Naive B cell (primary cell): ENCODE data around the gene ZNF718. TPM values are rescaled to one million over a fixed set of nuclear protein-coding genes. Genes with fewer than 3 reads are reported as not detected.
"Not testable (repeated sequence)": the region's sequence is repeated elsewhere in the genome, so short reads cannot be mapped to it uniquely, and the experiment has no call there.

ENCODE experiments used
- ATAC-seq, 2 donors: fragments of 150-1000 bp; cut with Tn5 transposase; 2 replicates each; pipeline ENCODE4 v1.10.0; 2021; ENCODE audit warnings: low read depth in 2 of 2, mild to moderate bottlenecking in 2 of 2, moderate library complexity in 2 of 2
- DNase-seq: peaks from one replicate; pipeline ENCODE4 v3.0.0; 2022
- H3K27ac Mint-ChIP-seq, 6 donors: one replicate each; pipeline ENCODE4 v1.8.0; 2020 to 2022; ENCODE audit warnings: mild to moderate bottlenecking in 6 of 6, mixed read lengths in 6 of 6, moderate library complexity in 5 of 6, inconsistent platforms in 2 of 6
- H3K27me3 Mint-ChIP-seq, 3 donors: one replicate each; pipeline ENCODE4 v1.8.0; 2021 to 2022; ENCODE audit warnings: mixed read lengths in 3 of 3, mild to moderate bottlenecking in 1 of 3
- H3K36me3 Mint-ChIP-seq, 2 donors: one replicate each; pipeline ENCODE4 v1.8.0; 2020 to 2022; ENCODE audit warnings: mixed read lengths in 2 of 2, inconsistent platforms in 1 of 2, mild to moderate bottlenecking in 1 of 2
- H3K4me1 Mint-ChIP-seq, 3 donors: one replicate each; pipeline ENCODE4 v1.8.0; 2020 to 2022; ENCODE audit warnings: mixed read lengths in 3 of 3, inconsistent platforms in 1 of 3, mild to moderate bottlenecking in 1 of 3, moderate library complexity in 1 of 3
- H3K4me3 Mint-ChIP-seq, 8 donors: one replicate each; pipeline ENCODE4 v1.8.0; 2020 to 2022; ENCODE audit warnings: mild to moderate bottlenecking in 8 of 8, mixed read lengths in 8 of 8, moderate library complexity in 8 of 8, inconsistent platforms in 2 of 8
- H3K9me3 Mint-ChIP-seq, 7 donors: one replicate each; pipeline ENCODE4 v1.8.0; 2020 to 2022; ENCODE audit warnings: mixed read lengths in 7 of 7, mild to moderate bottlenecking in 5 of 7, inconsistent platforms in 2 of 7, moderate library complexity in 1 of 7
- polyA plus RNA-seq, 6 donors: library from polyadenylated mRNA; unstranded; fragments of 300-500 nt; fragmentation: Illumina TruSeq; gene quantifications; one replicate each; pipeline ENCODE4 v1.2.3, GENCODE V29; 2021; ENCODE audit warnings: low read depth in 6 of 6

Gene ZNF718
- polyA plus RNA-seq: 10 to 100 TPM in 3 of 6 donors, 1 to 10 TPM in 3; 4.0 to 11.4 (median 8.7) TPM

DNA sequence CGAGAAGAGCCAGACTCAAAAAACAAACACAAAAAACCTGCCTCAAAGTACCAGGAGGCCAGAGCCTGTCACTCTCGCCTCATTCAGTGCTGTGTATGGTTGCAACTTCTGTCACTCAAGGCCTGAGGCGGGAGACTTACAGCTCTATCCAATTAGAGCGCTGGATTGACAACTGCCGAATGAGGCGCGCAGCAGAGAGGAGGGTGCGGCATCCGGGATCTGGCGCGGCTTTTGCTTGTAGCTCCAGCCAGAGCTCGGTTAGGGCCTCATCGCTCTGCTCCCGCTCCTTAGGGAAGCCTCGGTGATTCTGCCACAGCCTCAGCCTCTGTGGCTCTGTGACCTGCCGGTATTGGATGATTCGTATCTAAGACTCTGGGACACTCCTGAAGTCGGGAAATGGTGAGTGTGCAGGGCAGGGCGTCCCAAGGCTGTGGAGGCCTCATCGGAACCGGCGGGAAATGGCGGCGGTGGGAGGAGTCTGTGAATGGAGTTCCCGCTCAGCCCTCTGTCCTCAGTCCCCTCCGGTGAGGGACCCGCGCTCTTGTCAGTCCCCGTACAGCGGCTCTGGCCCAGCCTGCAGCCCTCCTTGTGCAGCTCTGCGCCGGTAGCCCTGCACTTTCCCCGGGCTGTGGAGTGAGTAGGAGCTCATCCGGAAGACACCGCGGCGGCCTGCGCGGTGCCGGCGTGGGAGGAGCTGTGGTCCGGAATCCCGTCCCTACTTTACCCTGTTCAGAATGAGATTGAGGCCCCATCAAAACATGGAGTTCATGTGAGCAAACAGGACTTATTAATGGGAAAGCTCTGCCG lies at the start of gene ZNF718:
Gene ZNF718, plus strand, starts transcription at position 227 of the 807 bp plus-strand sequence. Its CDS starts 170 bp downstream, at position 397.
- peak; percentile 95 for ATAC-seq
- Mint-ChIP-seq H3K27me3 (no peaks in the 10 kb centered on the region), H3K9me3 (peaks cover 5 to 81% (median 29%) of the 10 kb centered on the region in 7 donors), H3K4me3 (peak within 1 kb of the TSS; percentile 95 to 100 (median 99)), H3K27ac (peak within 1 kb of the TSS; percentile 96 to 99 (median 98)), H3K36me3 (peaks cover 8 to 15% of the 10 kb centered on the region in 2 donors), H3K4me1 (peaks cover 26 to 46% (median 33%) of the 10 kb centered on the region in 3 donors)
- peak; percentile 91 for DNase-seq

DNA sequence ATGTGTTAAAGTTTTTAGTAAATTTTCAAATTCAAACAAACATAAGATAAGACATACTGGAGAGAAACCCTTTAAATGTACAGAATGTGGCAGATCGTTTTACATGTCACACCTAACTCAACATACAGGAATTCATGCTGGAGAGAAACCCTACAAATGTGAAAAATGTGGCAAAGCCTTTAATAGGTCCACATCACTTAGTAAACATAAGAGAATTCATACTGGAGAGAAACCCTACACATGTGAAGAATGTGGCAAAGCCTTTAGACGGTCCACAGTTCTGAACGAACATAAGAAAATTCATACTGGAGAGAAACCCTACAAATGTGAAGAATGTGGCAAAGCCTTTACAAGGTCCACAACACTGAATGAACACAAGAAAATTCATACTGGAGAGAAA lies 38.4 kb upstream of the ZNF718 start:
- peaks cover 13 to 87% (median 84%) of the 10 kb centered on the region in 7 donors for H3K9me3 Mint-ChIP-seq
- peaks cover 31 to 56% of the 10 kb centered on the region in 2 donors for H3K36me3 Mint-ChIP-seq
- H3K27ac Mint-ChIP-seq: peak overlapping the region in 1 of 6 donors; percentile 24
- no peaks in the 10 kb centered on the region for H3K4me1 Mint-ChIP-seq
- ATAC-seq: no peak
- H3K27me3 Mint-ChIP-seq: no peaks in the 10 kb centered on the region
- H3K4me3 Mint-ChIP-seq: no peak overlapping the region
- no peak for DNase-seq

DNA sequence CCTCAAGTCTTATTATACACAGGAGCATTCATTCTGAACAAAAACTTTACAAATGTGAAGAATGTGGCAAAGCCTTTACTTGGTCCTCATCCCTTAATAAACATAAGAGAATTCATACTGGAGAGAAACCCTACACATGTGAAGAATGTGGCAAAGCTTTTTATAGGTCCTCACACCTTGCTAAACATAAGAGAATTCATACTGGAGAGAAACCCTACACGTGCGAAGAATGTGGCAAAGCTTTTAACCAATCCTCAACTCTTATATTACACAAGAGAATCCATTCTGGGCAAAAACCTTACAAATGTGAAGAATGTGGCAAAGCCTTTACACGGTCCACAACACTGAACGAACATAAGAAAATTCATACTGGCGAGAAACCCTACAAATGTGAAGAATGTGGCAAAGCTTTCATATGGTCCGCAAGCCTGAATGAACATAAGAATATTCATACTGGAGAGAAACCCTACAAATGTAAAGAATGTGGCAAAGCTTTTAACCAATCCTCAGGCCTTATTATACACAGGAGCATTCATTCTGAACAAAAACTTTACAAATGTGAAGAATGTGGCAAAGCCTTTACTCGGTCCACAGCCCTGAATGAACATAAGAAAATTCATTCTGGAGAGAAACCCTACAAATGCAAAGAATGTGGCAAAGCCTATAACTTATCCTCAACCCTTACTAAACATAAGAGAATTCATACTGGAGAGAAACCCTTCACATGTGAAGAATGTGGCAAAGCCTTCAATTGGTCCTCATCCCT lies 37.6 kb upstream of the ZNF718 start:
- peaks cover 33 to 59% of the 10 kb centered on the region in 2 donors for H3K36me3 Mint-ChIP-seq
- not testable (repeated sequence) for ATAC-seq, H3K27ac Mint-ChIP-seq, H3K27me3 Mint-ChIP-seq, H3K4me3 Mint-ChIP-seq, H3K4me1 Mint-ChIP-seq, DNase-seq
- peaks cover 13 to 87% (median 84%) of the 10 kb centered on the region in 7 donors for H3K9me3 Mint-ChIP-seq

DNA sequence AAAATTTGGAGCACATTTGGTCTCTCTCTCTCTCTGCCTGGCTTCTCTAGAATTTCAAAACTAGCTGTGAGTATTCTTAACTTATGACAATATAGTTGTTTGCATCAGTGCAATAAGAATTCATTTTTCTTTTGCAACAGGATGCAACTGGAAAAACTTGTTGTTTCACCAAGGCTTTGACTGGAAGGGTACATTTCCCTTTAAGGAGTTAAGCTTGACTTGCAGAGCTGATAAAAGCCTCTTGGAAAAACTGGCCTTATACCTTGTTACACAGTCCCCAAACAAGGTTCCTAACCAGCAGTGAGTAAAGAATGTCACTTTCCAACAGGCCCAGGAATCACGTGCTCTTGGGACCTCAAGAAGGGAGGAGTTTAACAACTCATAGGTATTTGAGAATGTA lies 25.9 kb upstream of the ZNF718 start:
- Mint-ChIP-seq H3K27ac (no peak overlapping the region), H3K9me3 (peaks cover 12 to 87% (median 70%) of the 10 kb centered on the region in 7 donors), H3K36me3 (peaks cover 20 to 25% of the 10 kb centered on the region in 2 donors), H3K4me3 (no peak overlapping the region), H3K27me3 (peaks cover 0 to 6% (median 0%) of the 10 kb centered on the region in 3 donors), H3K4me1 (no peaks in the 10 kb centered on the region)
- DNase-seq (no peak), ATAC-seq (no peak)

DNA sequence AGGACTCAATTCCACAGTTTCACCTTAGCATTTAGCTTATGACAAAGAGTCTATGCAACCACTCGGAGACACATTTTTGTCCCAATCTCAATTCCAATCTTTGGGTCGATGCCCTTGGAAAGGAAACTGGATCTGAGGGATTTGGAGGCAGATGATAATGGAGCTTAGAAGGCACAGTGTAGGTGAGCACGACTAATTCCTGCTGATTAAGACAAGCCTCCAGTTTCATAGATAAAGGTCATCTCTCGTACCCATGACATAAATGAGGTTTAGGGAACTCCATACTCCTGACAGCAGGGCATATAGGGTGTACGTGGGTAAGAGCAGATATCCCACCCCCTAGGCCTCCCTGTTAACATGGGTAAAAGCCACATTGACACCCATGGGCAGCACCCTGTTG lies 24.4 kb upstream of the ZNF718 start:
- no peak for DNase-seq
- Mint-ChIP-seq H3K27ac (no peak overlapping the region), H3K36me3 (peaks cover 12 to 27% of the 10 kb centered on the region in 2 donors), H3K4me1 (no peaks in the 10 kb centered on the region), H3K4me3 (no peak overlapping the region), H3K9me3 (peaks cover 7 to 79% (median 67%) of the 10 kb centered on the region in 7 donors), H3K27me3 (peaks cover 5 to 12% (median 9%) of the 10 kb centered on the region in 3 donors)
- ATAC-seq: no peak

DNA sequence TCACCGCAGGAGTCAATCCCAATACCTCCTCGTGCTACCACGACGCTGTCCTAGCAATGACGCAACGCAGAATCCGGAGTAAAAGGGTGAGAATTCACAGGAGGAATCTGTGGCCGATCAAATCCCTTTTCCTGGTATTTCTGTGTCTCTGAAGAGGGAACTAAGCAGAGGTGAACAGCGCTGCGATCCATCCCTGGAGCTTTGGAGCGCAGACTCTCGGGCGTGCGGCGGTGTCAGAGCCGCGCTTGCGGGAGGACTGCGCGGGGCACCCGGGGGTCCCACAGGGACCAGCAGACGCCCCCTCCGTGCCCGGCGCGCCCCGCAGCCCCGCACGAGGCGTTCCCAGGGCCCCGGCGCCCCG lies 17.2 kb upstream of the ZNF718 start:
- Mint-ChIP-seq H3K36me3 (peaks cover 33 to 70% of the 10 kb centered on the region in 2 donors), H3K27me3 (peaks cover 49 to 77% (median 76%) of the 10 kb centered on the region in 3 donors), H3K9me3 (peaks cover 37 to 78% (median 70%) of the 10 kb centered on the region in 7 donors), H3K27ac (no peak overlapping the region), H3K4me1 (peaks cover 3 to 7% (median 5%) of the 10 kb centered on the region in 3 donors), H3K4me3 (peak overlapping the region in 2 of 8 donors; percentile 36 to 72)
- DNase-seq (no peak), ATAC-seq (no peak)

DNA sequence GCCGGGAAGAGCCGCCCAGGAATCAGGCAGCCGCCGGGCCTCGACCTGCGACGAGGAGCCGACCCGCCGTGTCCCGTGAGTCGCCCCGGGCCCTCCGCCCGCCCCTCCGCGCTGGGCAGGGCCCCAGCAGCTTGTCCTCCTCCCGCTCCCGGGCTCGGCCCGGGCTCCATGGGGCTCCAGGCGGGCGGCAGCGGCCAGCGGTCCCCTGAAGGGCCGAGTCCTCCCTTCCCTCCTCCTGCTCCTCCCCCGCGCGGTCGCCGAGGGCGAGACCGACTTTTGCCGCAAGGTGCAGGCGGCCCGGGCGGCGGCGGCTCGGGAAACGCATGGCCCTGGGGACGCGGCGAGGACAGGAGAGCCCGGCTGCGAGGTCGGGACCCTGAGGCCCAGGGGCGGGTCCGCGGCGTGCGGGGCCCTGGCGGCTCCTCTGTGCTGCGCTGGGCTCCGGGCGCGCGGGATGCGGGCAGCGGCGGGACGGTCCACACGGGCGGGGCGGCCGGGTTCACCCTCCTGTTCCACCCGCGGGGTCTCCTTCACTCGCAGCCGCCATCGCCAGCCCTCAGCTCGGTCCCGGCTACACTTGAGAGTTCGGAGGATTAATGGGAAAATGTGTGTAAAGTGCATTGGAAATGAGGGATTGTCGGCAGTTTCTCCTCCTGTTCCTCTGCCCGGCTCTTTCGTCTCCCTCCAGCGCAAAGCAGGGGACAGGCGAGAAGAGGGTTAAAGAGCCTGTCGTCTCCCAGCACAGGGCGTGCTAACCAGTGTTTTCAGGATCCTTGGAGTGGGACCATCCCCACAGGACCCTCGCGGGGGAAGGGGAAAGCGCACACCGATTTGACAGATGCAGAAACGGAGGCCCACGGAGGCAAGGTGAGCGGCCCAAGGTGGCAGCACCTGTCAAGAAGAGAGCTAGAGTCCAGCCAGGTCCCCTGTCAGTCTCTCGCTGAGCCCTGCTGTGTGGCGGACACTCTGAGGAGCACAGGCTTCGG lies 16.6 kb upstream of the ZNF718 start:
- DNase-seq (no peak), ATAC-seq (no peak)
- Mint-ChIP-seq H3K27me3 (peaks cover 49 to 79% (median 76%) of the 10 kb centered on the region in 3 donors), H3K9me3 (peaks cover 34 to 71% (median 67%) of the 10 kb centered on the region in 7 donors), H3K36me3 (peaks cover 31 to 65% of the 10 kb centered on the region in 2 donors), H3K27ac (no peak overlapping the region), H3K4me1 (peaks cover 3 to 7% (median 5%) of the 10 kb centered on the region in 3 donors), H3K4me3 (peak overlapping the region in 4 of 8 donors; percentile 13 to 40 (median 29))

DNA sequence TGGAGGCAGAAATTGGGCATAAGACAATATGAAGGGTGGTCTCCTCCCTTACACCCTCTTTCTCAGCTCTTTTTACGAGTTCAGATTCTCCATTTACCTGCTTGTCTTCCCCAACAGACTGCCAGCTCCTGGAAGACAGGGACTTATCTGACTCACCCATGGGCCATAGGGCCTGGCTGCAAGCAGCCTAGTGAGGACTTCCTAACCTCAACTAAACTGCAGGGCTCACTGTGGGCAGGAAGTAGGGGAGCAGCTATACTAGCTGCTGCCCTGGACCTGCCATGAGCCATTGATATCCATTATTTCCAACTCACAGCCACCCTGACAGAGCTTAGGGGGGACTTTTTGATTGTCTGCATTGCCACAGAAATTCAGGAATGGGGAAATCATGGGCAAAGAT lies 11.5 kb upstream of the ZNF718 start:
- H3K4me3 Mint-ChIP-seq: no peak overlapping the region
- peaks cover 29 to 74% (median 56%) of the 10 kb centered on the region in 7 donors for H3K9me3 Mint-ChIP-seq
- ATAC-seq: no peak
- peaks cover 32 to 53% (median 40%) of the 10 kb centered on the region in 3 donors for H3K27me3 Mint-ChIP-seq
- H3K36me3 Mint-ChIP-seq: peaks cover 22 to 68% of the 10 kb centered on the region in 2 donors
- no peak overlapping the region for H3K27ac Mint-ChIP-seq
- DNase-seq: no peak
- peaks cover 8 to 17% (median 11%) of the 10 kb centered on the region in 3 donors for H3K4me1 Mint-ChIP-seq

DNA sequence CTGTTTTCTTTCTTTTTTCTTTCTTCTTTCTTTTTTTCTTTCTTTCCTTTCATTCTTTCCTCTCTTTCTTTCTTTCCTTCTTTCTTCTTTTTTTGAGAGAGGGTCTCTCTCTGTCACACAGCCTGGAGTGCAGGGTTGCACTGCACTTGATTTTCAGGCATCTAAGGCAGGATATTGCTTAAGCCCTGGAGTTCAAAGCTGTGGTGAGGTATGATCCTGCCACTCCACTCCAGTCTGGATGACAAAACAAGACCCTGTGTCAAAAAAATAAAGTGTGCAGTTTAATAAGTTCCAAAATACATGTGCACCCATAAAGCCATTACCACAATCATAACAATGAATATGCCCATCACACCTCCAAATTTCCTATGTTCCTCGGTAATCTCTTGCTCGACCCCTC lies 10.6 kb upstream of the ZNF718 start:
- no peak for ATAC-seq
- H3K4me1 Mint-ChIP-seq: peaks cover 5 to 11% (median 6%) of the 10 kb centered on the region in 3 donors
- peaks cover 24 to 43% (median 30%) of the 10 kb centered on the region in 3 donors for H3K27me3 Mint-ChIP-seq
- no peak overlapping the region for H3K27ac Mint-ChIP-seq
- peaks cover 22 to 59% of the 10 kb centered on the region in 2 donors for H3K36me3 Mint-ChIP-seq
- no peak for DNase-seq
- peaks cover 27 to 71% (median 52%) of the 10 kb centered on the region in 7 donors for H3K9me3 Mint-ChIP-seq
- H3K4me3 Mint-ChIP-seq: peak overlapping the region in 1 of 8 donors; percentile 30

DNA sequence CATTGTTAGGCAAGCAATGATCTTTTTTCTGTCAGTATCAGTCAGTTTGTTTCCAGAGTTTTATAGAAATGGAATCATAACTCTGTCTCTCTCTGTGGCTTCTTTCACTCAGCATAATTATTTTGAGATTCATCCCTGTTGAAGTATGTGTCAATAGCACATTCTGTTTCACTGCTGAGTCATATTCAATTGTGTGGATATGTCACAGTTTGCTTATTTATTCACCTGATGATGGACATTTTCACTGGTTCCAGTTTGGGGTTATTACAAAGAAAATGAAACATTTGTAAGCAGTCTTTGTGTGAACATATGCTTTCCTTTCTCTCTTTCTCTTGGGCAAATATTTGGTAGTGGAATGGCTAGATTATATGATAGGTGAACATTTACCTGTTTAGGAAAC lies 10.2 kb upstream of the ZNF718 start:
- Mint-ChIP-seq H3K27me3 (peaks cover 19 to 39% (median 26%) of the 10 kb centered on the region in 3 donors), H3K4me3 (no peak overlapping the region), H3K27ac (no peak overlapping the region), H3K36me3 (peaks cover 21 to 54% of the 10 kb centered on the region in 2 donors), H3K9me3 (peaks cover 24 to 67% (median 50%) of the 10 kb centered on the region in 7 donors), H3K4me1 (peaks cover 5 to 11% (median 6%) of the 10 kb centered on the region in 3 donors)
- ATAC-seq: no peak
- no peak for DNase-seq

DNA sequence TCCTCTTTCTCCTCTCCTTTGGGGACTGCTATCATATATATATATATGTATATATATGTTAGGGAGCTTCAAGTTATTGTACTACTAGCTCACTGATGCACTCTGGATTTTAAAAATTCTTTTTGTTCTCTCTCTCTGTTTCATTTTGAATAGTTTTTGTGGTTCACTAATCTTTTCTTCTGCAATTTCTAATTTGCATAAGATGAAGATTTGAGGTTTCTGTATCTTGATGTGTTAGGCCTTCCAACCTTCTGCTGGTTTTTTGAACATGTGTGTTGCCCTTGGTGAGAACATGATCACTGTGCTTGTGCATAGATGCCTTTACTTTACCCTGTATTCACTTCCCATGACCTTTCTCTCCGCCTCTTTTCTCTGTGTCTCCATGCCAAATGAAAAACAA lies 7.8 kb upstream of the ZNF718 start:
- Mint-ChIP-seq H3K4me3 (no peak overlapping the region), H3K9me3 (peaks cover 15 to 59% (median 44%) of the 10 kb centered on the region in 7 donors), H3K27me3 (peaks cover 5 to 15% (median 5%) of the 10 kb centered on the region in 3 donors), H3K36me3 (peaks cover 8 to 39% of the 10 kb centered on the region in 2 donors), H3K27ac (no peak overlapping the region), H3K4me1 (peaks cover 13 to 23% (median 16%) of the 10 kb centered on the region in 3 donors)
- ATAC-seq: no peak
- DNase-seq: no peak

DNA sequence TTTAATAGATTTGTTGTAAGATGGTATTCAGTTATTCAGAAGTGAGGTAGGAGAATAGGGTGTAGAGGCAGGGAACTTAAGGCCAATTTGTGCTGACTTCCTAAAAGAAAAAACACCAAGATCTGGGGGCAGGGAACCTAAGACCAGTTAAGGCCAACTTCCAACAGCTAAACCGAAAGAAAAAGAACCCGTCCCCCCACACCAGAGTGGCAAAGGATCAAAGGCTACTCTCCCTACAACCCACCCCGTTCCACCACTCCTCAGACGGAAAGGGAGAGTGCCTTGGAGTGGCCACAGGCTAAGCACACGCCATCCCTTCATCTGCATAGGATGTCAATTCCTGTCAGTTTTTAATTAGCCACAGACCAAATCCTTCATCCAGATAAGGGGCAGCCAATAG lies 3.7 kb upstream of the ZNF718 start:
- DNase-seq (no peak), ATAC-seq (no peak)
- peaks cover 8 to 20% of the 10 kb centered on the region in 2 donors for H3K36me3 Mint-ChIP-seq
- H3K27me3 Mint-ChIP-seq: no peaks in the 10 kb centered on the region
- H3K27ac Mint-ChIP-seq: peak overlapping the region in 3 of 6 donors; percentile 16 to 94 (median 76)
- peaks cover 25 to 48% (median 35%) of the 10 kb centered on the region in 3 donors for H3K4me1 Mint-ChIP-seq
- H3K4me3 Mint-ChIP-seq: peak overlapping the region in 6 of 8 donors; percentile 9 to 69 (median 36)
- H3K9me3 Mint-ChIP-seq: peaks cover 8 to 68% (median 50%) of the 10 kb centered on the region in 7 donors
